HG03095 (cell line): Measurements from ENCODE around the gene UBE3B.

Experiments
- ATAC-seq: cut with Tn5 transposase; IDR thresholded peaks from one replicate; pipeline ENCODE4 v1.9.1; 2021; ENCODE audit warnings: moderate library complexity; ENCODE audit not compliant: unreplicated experiment

UBE3B gene

DNA sequence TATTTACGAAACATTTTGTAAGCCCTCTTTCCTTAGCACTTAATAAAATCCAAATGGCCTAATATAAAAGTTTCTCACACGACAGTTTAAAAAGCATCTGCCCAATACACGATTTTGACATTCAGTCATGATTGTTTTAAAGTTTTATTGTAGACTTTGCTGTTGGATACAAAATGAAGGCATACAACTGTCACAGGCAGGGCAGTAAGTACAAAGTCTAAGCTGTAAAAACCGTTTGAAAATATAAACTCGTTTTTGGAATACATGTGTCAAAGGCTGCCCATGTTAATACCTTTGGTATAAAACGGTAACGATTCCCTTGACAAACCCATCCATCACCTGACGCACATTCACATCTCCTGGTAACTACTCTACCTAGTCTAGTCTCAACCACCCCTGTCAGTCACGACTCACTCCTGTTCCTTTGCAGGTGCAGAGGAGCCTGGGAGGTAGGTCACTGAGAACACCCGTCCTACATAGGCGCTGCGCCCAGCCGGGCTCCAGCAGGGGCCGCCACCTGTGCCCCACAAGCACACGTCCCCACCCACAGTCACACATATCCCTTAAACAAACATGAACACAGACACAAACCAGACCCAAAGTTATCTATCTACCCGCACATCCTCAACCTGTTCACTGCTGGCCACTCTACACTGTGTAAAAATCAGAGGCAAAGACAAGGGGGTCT is 27.4 kb upstream of the UBE3B start:
- ATAC-seq = no peak

DNA sequence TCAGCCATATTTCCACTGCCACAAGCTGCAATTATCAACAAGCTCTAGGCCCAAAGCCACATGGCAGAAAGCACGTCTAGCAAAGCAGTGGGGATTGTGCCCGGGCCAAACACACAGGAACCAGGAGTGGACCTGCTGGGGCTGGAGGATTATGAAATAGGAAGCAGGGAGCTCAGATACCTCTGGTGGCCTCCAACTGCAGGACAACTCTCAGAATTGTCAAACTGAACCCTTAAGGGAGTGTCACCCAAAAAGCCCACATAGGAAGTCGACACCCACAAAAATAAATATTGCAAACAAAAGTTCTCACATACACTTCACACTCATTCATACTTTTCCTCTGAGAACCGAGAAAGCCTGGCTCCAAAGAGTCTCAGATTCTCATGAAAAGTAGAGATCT is 26.5 kb upstream of the UBE3B start:
- ATAC-seq = no peak

DNA sequence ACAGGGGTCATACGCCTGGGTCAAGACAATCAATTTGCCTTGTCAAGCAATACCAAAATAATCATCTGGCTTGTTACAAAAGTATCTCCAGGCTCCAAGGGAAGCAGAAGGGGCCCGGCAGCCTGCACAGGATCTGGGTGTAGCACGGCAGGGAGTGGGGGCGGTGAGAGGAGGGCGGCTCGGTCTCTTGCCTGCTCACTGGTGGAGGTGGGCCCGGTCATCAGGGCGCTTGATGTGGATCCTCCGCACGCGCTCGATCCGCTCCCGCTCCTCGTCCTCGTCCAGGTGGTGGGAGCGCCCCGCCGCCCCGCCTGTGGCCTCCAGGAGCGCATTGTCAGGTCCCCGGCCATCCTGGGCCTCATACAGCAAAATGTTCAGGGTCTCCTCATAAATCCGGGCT is 26.0 kb upstream of the UBE3B start:
- ATAC-seq = no peak

DNA sequence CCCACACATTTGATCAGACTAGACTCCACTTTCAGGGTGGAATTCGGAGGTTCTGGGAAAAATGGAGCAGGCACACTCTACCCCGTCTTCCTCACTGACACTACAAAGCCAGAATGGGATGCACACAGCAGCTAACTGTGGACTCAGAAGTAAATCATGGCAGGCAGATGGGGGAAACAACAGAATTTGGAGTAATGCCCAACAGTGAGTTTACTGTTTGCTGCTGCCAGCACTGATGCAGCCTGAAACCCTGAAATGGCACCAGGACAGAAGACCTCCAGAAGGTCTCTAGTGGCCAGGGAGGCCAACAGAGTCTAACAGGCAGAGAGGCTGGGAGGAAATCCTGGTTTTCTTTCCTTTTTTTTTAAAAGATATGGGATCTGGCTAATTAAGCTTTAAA is 24.9 kb upstream of the UBE3B start:
- no peak for ATAC-seq

DNA sequence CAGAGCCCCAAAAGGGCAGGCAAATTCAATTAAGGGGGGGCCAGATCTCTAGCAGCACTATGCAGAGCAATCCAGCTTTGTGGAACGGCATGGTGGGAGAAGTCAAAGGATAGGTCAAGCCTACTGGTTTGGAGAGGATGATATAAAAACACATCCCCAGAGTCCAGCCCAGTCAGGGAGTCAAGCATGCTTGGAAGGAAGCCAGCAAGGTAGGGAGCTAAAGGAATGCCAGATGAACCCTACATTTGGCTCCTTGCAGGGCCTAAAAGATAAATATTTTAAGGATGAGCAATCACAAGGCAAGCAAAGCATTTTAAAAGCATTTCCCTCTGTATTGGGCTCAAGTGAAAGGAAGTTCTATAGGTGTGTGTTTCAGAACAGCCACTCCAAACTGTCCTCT is 21.7 kb upstream of the UBE3B start:
- ATAC-seq = no peak

DNA sequence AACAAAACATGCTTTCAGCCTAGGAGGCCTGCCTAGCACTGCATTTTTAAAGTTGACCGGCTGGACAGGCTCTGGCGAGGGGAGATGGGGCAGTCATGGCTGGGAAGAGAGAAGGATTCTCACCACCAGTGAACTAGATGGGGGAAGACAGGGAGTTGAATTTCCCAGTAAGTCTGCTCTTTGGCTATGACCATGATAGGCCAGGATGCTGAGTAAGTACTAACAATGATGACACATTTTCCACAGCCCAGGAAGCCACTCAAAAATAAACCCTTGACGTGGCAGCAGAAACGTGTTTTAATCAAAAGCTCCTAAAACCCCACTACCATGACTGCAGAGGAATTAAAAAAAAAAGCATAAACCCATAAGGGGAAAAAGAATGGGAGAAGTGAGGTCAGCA is 19.3 kb upstream of the UBE3B start:
- ATAC-seq = no peak

DNA sequence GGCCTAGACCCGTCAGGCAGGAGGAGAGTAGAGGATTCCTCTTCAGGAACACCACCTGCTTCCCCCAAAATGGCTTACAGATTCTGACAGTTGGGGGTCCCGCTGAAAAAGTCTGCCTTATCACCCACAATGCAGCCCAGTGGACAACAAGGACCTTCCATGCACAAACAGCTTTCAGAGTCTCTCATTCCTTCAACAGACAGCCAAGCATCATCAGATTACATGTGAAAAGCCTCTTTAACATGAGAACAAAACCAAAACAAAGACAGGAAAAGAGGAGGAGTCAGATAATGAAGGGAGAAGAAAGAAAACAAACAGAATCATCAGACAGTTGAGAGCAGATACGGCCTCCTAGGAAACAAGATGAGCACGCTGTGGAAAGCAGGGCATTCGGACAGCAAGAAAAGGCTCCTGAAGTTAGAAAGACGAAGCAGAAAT is 18.6 kb upstream of the UBE3B start:
- no peak for ATAC-seq

DNA sequence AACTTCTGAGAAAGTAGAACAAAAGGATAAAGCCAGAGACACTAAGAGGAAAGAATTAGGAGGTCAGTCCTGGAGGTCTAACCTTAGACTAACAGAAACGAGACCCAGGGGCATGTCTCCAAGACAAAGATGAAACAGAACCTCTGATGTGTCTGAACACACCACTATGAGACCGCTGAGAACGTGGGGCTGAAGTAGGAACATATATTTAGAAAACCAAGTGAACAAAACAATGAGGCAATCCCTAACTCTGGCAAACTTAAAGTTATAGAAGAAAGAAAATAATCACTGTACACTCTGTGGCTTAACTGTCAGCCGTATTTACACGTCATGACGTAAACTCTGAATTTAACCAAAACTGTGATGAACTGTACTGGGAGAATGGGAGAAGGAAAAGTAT is 18.2 kb upstream of the UBE3B start:
- ATAC-seq = no peak

DNA sequence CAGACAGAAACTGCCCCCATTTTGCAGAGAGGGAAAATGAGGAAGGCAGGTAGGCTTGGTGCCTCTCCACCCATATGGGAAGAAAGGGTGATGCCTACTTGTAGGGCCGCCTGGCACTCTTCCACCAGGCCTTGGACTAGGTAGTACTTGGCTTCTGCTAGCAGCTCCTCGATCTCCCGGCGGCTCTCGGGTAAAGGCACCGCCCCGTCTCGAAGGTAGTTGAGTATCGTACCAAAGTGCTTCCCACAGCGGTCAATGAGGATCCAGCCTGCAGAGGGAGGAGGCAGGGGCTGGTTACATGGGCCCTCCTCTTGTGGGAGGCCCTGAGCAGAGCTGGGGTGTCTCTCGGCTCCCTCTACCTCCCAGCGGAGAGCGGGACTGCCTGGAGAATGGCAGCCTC is 16.9 kb upstream of the UBE3B start:
- no peak for ATAC-seq

DNA sequence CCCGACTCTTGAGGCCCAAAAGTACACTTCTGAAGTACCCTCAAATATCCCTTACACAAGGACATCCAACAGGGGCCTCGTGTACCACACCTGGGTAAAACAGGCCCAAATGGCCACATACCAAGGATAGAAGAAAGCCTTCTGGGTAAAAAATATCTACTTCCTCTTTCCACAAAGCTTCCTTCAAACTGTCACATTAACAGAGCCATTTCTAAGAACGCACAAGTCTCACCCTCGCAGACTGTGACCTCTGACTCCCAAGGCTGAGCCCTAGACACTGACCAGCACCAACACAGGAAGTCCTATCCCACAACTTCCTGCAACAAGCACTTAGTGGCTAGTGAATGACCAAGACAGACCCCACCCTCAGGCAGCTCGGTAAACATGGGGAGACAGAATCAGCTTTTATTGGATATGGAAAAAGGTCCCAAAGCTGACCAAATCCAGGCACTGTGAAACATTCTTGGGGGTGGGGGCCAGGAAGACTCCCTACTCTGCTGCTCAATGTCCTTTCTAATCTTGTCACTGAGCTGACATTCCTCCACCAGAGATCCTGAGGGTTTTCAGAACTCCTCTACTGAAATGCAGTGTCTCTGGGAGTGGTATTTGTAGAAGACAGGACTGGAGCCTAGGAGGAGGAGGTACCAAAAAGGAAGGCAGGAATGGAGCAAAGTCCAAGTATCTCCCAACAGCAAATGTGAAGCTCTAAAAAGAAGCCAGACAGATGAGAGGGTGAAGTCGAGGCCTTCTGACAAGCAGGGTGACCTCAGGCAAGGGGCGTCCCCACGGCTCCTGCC is 16.2 kb upstream of the UBE3B start:
- ATAC-seq = no peak

DNA sequence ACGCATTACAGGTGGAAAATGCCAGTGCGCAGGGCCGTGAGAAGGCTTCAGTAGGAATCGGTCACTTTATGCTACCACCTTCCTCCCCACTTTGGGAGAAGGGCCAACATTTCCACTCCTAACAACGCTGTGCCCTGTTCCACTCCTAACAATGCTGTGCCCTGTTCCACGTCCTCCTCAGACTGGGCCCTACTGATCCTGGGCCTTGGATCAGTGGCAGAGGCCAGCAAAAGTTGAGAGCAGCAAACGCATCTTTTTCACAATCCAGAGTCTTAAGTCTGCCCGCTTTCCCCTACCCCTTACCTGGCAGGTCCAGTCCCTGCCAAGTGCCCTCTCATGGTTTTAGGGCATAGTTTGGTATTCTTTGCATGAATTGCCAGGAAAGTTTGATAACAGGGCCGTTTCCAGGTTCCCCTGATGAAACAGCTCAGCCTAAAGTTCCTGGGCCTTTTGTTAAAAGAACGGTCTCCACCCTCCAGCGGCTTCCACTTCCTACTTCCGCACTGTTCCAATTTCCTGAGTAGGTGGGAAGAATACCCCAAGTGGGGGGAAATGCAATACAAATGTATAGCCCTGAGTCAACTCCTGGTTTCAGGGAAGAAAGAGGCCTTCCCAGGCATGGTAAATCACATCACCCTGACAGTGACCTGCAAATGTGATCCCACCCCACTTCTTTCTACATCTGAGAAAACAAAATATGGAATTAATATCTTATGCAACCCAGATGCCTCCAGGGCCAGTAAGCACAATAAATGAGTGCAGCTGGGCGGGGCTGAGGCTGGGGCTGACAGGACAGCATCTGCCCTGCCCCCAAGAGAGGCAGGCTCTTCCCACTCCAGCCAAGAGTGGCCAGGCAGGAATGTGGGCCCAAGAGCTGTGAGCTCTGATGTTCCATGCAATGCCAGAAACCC is 15.3 kb upstream of the UBE3B start:
- ATAC-seq = no peak

DNA sequence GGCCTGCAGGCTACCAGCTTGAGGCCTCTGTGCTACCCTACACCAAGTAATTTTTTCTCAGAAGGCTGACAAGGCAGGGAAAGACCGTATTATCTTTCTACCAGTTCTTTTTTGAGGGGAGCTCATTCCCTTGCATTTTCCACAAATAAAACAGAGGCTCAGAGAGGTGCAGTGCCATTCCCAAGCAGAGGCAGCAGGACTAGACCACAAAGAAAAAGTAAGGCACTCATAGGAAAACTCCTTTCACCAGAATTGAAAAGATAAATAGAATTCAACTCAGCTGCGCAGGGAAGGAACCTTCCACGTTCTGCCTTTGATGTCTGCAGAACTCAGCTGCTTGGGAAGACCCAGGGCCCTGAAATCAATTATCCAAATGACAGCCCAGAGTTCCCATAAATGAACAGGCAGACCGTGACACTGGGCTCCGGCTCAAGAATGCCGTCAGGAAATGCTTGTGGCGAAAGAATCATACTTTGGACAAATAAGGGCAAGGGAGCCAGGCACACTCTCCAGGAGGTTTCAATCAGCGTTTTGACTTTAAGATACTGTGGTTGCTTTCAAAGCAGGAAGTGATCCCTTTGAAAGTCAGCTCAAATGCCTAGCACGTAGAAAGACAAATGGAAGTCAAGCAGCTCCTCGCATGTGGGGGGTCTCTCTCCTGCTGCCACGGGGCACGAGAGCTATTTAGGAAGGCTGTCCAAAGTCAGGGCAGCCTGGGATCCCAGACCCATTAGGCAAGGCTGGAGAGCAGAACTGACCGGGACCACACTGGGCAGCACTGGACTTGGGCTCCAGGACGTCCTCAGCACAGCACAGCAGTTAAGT is 14.4 kb upstream of the UBE3B start:
- ATAC-seq = no peak

DNA sequence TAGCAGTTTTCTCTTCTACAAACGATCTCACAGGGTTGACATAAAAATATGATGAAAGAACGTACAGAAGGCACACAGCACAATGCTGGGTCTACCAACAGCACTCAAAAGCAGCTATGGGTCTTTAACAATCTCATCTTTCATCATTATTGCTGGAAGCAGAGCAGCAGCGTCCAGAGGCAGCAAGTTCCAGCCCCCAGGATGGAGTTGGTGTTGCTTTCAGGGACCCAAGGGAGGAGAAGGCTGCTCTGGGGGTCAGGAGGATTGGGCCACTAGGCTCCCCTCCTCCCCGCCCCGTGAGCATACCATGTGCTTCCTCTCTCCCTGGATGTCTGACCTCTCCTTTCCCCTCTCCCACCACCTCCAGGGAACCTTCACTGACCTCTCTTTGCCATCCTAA is 13.7 kb upstream of the UBE3B start:
- no peak for ATAC-seq

DNA sequence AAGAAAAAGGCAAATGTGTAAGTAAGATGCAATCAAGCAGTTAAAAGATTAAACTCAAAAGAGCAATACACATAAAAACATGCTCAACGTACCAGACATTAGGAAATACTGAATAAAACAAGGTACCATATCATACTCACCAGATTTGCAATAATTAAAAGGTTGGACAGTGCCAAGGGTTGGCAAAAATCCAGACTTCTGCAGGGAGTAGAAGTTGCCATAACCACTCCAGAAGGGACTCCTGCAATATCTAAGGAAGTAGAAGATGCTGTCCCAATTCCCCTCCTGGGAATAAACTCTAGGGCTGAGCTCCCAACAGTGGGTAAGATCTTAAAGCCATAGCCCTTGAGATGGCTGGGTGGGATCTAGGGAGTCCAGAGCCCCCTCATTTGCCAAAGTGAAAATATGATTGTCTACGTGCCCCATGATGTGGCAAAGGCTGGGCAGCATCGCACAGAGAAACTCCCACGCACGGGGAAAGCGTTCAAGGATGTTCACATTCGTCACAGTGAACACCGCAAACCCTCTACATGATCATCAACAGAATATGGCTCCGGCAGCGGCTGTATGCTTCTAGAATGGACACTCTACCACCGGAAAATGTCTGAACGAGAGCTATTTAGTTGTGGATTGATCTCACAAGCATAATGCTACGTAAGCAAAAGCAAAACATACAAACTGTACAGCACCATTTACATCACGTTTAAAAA is 12.6 kb upstream of the UBE3B start:
- ATAC-seq = no peak

DNA sequence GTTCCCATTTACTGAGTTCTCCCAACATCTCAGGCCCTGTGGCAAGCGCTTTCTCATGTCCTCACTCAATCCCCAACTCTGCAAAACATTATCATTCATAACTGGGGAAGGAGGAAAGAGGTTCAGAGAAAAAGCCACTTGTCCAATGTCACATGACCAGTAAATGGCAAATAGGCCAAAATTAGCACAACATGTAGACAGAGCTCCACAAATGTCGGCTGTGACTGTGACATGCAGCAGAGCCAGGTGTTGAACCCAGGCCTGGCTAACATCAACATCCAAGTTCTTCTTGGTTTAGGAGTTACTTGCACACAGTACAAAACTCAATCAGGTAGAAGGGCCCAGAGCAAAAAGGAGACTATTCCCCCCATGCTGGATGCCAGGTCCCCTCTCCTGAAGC is 11.1 kb upstream of the UBE3B start:
- ATAC-seq = no peak

DNA sequence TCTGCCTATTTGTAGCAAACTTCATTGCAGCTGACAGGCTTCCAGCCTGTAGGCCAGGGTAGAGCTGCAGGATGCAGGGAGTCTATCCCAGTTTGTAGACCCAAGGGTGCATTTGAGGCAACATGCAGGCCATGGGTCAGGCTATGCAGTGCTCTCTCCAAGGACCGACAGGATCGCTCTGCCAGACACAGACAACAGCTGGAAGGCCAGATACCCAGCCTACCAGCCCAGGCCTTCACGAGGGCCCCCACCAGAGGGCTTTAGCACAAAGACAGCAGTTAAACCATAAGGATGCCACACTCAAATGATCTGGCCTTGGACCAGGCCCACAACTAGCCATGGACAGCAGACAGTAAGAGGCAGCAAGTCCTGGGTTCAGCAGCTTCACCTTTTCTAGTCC is 10.6 kb upstream of the UBE3B start:
- ATAC-seq = no peak

DNA sequence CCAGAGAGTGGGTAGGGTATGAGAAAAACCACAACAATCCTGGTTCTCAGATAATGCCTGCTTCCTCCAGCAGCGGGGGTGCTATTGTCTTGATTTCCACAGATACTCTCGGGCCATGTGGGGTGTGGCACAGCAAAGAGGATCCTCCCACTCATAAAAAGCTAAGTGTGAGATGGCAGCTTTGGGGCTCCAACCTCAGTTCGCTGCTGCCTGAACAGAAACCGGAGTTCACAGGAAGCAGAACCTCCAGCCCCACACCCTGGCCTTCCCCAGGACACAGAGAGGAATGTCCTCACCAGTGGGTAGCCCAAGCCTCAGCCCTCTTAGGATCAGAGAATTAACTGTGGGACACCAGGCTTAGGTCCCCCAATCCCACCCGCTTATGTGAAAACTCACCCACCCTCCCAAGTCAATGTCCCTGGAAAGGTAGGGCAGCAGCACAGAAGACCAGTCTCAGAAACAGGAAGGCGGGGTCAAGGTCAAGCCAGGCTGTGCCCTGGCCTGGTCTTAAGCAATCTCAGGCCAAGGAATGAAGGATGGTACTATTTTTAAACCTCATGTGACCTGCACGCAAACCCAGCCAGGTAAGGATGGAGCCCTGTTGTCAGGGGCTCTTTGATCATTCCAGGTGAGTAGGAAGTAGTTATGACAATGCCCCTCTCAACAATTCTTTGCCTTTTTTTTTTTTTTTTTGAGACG is 9.3 kb upstream of the UBE3B start:
- ATAC-seq = no peak

DNA sequence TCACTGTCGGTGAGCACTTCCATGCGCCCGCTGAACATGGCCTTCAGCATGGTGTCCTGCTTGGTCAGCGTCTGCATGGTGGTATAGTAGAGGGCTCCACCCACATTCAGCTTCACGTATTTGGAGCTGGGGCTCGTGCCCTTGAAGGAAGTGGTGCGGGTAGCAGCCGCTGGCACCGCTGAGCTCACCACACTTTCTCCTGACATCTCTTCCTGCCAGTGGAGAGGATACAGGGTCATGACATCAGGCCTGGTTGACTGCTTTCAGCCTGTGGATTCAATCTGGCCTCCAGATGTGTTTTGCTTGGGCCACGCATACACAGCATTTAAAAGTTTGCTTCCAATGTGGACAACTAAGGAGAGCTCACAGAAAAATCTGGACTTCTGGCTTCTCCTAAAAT is 7.9 kb upstream of the UBE3B start:
- no peak for ATAC-seq

DNA sequence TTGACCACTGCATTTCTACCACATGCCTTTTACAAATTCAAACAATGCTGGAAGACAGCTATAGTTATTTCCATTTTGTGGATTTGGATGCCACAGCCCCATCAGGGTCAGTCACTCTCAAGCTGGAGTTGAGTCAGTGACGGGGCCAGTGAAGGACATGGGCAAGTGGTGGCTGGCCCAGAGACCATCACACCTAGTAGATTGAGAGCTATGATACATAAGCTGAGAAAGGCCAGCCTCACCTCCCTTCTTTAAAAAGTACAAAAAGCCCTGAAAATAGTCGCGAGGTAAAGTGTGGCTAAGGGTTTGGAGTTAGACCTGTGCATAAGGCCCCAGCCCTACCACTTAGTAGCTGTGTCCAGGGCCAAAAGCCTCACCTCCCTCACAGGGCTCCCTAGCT is 4.4 kb upstream of the UBE3B start:
- ATAC-seq = no peak
